NCI-H524 (cell line): ENCODE measurements around the gene TEX264.
"Not testable (repeated sequence)": the region's sequence is repeated elsewhere in the genome, so short reads cannot be mapped to it uniquely, and the experiment has no call there.

Experiments
- DNase-seq, 2 experiments: peaks; one replicate each; lab custom pipeline; 2025; lab: John Stamatoyannopoulos, UW

The TEX264 gene

DNA sequence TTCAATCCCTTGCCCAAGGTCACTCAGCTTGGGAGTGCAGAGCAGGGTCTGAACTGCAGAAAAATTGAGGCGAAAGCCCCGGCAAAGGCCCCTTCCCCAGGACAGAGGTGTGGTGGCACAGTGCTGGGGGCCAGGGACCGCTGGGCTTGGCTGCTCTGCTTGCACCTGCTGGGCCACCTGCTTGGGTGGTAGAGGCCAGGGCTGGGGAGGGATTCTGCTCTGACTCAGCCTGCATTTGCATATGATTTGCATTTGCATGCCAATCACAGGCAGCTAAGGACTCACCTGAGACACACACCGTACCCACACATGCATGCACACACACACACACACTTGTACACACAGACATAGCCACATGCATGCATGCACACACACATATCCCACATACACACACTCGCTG lies 45.8 kb downstream of the TEX264 start:
- no peak for DNase-seq

DNA sequence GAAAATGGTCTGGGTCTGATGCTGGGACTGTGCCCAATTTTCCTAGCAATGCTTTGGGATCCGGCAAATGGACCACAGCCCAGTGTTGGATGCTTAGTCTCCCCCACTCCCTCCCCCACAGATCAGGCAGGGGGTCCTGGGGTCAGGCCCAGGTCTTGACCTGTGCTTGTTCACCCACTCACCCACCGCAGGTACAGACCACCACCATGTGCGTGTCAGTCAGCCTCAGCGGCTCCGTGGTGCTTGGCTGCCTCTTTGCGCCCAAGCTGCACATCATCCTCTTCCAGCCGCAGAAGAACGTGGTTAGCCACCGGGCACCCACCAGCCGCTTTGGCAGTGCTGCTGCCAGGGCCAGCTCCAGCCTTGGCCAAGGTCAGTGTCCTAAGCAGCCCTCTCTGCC lies 46.4 kb downstream of the TEX264 start:
- no peak for DNase-seq

DNA sequence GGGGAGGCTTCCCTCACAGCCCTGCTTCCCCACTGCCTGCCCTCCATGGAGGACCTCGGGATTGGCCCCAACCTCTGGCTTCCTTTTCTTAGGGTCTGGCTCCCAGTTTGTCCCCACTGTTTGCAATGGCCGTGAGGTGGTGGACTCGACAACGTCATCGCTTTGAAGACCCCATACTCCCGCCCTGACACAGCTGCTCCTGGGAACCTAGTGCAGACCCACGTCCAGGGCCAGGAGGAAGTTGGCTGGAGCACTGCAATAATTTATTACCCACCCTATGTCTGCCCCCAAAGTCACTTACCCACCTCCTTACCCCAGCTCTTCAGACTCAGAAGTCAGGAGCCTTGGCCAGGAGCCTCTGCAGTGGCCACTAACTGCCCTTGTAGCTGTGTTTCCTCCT lies 46.9 kb downstream of the TEX264 start:
- DNase-seq: no peak

DNA sequence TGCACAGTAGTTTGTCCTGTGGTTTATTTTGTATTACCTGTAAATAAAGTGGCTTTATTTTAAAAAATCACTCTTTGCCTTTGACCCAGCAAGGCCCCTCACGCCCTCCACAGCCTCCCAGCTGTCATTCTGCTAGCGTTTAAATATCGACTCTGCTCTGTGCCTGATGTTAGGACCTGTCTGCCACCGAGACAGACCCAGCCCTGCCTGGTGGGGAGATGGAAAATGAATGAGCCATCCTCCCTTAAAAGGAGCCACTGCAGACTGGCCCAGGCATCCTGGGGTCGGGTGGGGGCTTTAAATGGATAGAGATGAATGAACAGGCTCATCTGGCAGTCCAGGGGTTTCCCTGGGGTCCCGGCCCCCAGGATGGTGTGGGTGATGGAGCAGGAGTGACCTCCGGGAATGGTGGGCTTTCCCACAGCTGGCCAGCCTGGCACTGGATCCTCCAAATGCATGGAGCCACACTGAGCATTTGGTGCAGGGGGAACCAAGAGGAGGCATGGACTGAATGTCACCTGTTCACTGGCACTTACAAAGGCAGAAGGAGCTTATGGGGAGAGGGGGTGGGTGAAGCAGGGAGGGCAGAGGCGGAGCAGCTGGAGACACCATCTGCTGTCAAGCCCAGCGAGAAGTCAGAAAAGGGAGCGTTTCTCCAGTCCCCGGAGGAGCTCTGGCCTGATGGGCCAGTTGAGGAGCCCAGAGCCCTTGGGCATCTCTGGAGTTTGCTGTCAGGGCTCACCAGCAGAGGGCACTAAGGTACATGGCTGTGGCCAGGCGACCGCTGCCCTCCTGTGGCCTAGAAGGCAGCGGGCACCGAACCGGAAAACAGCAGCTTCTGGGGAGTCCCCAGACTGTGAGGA lies 47.7 kb downstream of the TEX264 start:
- DNase-seq: peak; percentile 94 to 98

DNA sequence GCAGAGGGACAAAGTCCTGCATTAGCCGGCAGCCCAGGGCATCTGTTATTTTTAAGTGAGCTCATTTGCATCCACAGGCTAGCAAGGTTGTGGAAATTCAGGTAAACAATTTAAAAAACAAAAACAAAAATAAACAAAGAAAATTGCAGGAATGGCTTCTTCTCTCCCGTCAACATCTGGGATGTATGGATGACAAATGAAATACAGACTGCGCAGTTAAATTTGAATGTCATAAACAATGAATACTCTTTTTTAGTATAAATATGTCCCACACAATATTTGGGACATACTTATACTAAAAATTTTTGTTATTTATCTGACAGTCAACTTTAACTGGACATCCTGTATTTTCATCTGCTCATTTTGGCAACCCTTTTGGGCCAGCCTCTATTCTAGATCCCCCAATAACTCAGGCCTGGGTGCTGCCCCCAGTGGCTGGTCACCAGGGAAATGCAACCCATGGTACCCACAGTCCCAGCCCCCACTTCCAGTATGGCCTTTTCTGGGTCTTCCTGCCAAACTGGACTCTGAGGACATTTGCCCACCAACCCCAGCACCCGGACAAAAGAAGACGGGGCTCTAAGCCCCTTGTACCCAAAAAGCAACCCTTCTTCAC lies 48.5 kb downstream of the TEX264 start:
- no peak for DNase-seq

DNA sequence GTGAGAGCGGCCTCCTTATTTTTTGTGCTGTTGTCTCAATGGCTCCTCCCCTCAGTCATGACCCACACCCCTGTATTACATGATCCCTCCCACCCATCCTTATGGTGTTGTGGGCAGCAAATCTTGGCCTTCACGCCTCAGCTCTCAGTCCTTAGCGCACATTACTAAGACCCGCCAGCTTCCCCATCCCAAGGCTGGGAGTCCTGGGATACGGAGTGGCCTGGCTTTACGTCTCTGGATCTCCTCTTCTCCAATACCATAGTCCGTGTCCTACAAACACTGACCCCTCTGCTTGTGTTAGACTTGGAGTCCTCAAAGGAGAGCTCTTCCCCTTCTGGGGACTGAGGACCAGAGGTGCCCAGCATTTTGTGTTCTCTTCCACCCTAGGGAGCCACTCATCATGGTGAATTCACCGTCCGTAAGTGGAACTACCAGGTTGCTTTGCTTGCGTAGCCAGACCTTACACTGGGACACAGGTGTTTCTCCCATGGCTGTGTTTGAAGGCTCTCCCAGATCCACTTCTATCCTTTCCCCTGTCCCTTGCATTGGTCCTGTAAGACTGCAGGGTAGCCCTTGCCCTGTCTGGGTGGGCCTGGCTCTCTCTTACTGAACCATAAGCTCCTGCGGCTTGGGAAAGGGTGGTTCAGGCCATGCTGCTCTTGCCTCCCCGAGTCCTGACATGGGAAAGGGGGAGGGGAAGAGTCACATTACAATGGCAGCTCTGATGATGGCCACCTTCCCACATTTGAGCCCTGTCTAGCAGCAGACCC lies 49.4 kb downstream of the TEX264 start:
- DNase-seq: no peak

DNA sequence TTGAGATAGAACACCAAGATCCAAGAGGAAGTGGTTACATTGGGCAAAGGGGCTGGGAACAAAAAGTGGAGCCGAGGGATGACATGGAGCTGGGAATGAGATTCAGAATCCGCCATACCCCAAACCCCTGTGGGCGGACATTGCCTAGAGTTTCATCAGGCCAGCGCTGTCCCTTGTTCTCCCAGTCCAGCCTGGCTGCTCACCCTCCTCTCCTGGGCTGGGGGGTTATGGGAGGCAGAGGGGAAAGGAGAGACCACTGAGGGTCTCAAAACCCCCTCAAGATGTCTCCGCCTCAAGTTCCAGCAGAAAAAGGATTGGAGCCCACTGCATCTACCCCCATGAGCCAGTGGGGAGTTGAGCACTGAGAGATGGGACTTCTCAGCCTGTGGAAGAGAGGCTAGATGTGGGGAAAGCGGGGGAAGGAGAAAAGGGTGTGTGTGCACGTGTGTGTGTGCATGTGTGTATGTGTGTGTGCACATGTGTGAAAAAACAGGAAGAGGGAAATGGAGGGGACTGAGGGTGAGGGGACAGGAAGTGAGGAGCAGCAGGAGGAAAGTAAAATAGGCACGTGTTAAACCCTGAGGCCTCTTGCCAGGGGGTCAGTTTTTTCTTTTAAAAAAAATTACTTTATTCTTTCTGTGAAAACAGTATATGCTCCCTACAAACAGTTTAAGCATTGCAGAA lies 50.2 kb downstream of the TEX264 start:
- DNase-seq: no peak

DNA sequence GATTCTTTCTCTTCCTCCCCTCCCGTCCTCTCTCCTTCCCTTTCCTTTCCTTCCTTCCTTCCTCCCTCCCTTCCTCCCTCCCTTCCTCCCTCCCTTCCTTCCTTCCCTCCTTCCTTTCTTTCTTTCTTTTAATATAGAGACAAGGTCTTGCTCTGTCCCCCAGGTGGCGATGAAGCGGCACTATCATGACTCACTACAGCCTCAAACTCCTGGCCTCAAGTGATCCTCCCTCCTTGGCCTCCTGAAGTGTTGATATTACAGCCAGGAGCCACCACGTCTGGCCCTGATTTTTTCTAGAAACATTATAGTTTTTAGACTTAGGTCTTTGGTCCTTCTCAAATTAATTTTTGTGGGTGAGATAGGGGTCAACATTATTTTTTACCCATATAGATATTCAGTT lies 51.3 kb downstream of the TEX264 start:
- peak in 1 of 2 experiments; percentile 12 for DNase-seq

DNA sequence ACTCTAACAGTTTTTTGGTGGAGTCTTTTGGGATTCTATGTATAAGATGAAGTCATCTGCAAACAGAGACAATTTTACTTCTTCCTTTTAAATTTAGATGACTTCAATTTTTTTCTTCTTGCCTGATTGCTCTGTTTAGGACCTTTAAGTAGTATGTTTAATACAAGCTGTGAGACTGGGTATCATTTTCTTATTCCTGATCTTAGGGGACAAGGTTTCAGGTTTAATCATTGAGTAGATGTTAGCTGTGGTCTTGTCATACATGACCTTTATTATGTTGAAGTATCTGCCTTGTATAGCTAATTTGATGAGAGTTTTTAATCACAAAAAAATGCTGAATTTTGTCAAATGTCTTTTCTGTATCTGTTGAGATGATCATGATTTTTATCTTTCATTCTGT lies 56.4 kb downstream of the TEX264 start:
- DNase-seq: no peak

DNA sequence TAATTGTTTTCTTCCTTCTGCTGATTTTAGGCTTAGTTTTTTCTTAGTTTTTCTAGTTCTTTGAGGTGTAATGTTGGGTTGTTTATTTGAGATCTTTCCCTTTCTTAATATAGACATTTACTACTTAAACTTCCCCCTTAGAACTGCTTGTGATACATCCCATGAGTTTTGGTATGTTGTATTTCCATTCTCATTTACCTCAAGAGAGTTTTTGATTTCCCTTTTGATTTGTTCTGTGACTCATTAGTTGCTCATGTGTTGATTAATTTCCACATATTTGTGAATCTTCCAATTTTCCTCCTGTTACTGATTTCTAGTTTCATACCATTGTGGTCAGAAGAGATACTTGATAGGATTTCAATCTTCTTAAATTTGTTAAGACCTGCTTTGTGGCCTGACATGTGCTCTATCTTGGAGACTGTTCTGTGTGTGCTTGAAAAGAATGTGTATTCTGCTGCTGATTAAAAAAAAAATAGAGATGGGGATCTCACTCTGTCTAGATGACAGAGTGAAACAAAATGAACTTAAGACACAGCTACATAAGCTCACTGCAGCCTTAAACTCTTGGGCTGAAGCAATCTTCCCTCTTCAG lies 58.1 kb downstream of the TEX264 start:
- no peak for DNase-seq

DNA sequence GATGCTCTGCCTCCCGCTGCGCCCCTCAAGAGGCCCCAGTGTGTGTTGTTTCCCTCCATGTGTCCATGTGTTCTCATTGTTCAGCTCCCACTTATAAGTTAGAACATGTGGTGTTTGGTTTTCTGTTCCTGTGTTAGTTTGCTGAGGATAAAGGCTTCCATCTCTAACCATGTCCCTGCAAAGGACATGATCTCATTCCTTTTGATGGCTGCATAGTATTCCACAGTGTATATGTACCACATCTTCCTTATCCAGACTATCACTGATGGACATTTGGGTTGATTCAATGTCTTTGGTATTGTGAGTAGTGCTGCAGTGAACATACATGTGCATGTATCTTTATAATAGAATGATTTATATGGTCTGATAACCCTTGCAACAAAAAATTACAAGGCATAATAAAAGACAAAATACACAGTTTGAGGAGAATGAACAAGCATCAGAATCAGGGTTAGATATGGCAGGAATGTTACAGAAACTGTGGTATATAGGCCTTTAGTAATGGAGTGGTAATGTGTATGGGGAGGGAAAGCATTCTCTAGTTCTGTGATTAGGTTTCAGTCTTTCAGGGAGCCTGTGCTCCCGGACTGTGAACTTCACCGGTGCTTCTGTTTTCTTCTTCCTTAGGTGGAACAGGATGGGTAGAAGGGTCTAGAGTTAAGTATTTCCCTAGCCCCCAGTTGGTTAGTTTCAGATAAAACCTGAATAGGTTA lies 63.0 kb downstream of the TEX264 start:
- DNase-seq: no peak

DNA sequence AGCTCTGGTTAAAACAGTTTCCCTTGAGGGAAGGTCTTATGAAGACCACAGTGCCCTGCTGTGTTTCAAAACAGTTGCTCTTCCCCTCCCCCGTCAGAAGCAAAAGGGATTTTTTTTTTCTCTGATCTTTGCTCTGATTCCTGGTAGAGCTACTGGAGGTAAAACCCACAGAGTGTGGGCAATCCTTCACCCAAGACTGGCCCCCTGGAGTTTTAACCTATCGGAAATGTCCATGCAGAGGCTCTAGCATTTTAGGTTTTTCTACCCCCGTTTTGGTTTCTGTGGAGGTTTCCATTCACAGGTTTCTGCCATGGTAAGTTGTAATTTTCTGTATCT lies 63.5 kb downstream of the TEX264 start:
- no peak for DNase-seq

DNA sequence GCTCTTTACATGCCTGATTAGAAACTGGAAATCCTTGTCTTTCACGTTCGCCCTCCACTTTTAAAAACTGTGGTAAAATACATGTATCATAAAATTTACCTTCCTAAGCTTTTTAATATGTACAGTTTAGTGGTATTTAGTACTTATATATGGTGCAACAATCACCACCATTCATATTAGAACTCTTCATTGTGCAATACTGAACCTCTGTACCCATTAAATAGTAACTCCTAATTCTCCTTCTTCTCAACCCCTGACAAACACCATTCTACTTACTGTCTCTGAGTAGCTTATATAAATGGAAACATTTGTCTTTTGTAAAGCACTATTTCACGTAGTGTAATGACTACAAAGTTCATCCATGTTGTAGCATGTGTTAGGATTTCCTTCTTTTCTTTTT lies 64.0 kb downstream of the TEX264 start:
- DNase-seq: no peak

DNA sequence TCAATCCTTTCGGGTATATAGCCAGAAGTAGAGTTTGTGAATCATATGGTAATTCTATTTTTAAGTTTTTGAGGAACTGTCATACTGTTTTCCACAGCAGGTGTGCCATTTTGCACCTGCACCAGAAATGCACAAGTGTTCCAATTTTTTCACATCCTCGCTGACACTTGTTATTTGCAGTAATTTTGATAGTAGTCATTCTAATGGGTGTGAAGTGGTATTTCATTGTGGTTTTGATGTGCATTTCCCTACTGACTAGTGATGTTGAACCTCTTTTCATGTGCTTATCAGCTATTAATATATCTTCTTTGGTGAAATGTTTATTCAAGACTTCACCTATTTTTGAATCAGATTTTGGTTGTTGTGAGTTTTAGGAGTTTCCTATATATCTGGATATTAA lies 64.9 kb downstream of the TEX264 start:
- DNase-seq: no peak

DNA sequence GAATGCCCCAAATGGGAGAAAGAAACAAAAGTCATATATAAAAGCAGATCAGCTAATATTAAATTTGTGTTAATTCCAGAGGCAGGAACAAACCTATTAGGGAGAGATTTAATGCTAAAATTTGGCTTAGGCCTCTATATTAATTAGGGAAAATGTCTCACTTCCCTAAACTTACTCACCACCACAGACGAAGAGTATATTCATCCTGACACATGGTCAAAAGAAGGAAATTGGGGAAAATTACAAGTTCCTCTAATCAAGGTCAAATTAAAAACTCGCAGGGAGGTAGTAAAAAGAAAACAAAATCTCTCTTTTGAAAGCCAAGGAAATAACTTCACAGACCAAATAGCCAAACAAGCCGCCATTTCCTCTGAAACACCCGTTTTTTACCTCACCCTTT lies 68.1 kb downstream of the TEX264 start:
- no peak for DNase-seq

DNA sequence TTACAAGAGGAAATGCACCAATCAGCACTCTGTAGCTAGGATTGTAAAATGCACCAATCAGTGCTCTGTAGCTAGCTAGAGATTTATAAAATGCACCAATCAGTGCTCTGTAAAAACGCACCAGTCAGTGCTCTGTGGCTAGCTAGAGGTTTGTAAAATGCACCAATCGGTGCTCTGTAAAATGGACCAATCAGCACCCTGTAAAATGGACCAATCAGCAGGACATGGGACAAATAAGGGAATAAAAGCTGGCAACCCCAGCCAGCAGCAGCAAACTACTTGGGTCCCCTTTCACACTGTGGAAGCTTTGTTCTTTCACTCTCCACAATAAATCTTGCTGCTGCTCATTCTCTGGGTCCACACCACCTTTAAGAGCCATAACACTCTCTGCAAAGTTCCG lies 71.3 kb downstream of the TEX264 start:
- not testable (repeated sequence) for DNase-seq

DNA sequence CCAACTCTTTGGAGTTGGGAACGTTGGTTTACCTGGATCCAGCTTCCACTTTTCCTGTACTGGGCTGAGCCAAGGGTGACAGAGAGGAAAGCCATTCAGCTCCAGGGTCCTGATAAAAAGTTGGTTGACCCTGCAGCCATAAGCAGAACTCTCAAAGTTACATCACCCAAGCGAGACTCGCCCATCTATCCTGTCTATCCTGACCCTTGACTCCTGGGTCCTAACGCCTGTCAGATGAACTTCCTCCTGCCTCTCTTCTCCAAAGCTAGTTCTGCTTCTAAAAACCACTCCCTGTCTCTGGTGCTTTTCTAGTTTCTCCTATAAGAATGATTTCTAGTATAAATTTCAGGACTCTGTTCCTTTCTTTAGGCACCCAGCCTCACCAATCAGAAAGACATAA lies 71.9 kb downstream of the TEX264 start:
- DNase-seq: not testable (repeated sequence)

DNA sequence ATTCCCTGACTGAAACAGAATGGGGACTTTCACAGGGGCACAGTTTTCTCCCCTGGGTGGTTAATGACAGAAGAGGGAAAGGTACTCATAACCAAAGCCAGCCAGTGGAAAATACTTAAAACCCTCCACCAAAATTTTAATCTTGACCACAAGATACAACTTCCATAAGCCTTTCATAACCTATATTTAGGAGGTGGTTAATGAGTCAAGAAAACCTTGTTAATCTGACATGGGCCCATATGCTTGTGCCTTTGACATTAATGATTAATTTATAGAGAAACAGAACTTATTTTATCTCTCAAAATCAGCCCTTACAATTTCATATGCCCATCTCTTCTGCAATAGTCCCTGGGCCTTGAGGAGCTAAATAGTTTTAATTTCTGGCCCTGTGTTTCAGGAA lies 76.8 kb downstream of the TEX264 start:
- DNase-seq: no peak

DNA sequence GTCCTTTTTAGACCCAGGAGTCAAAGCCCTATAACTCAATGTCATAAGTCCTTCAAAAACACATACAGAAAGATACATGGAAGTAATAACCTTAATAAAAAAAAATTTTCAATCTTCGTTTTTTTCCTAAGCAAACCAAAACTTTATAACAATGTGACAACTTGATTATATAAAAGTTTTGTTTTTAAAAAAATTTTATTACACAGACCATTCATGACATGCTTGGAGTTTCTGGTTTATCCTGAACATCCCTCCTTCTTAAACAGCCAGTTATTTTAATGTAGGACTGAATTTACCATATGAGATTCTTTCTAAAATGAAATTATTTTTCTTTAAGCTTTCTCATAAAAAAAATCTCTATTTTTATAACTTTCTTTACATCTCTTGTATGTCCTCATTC lies 77.3 kb downstream of the TEX264 start:
- no peak for DNase-seq

DNA sequence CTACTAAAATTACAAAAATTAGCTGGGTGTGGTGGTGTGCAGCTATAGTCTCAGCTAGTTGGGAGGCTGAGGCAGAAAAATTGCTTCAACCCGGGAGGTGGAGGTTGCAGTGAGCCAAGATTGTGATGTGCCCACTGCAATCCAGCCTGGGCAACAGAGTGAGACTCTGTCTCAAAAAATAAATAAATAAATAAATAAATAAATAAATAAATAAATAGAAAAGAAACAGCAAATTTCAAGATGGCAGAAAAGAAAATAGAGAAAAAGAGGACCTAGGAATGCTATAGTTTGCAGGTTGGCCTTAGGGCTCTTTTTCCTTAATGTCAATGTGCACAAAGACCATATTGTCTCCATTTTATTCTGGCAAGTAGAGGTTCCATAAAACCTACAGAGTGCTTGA lies 79.8 kb downstream of the TEX264 start:
- no peak for DNase-seq

DNA sequence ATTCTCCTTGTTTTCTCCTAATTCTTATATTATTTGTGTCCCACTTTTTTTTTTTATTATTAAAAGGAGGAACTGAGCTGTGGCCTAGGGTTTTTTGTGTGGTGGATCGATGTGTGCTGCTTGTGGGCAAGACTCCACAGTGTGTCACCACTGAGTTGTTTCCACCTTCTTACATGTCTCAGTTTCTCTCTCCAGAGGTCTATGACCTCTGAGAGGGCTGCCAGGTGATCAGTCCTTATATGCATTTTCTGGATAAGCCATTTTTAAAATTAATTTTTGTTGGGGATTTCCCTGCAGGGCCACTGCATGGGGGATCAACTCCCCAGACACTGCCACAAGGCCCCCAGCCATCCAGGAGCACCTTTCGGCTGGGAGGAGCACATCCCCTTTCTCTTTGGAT lies 80.2 kb downstream of the TEX264 start:
- DNase-seq: no peak
